Liver (tissue), 9 donors: Measurements from ENCODE around the gene FRS3. TPM values are rescaled to one million over a fixed set of nuclear protein-coding genes. Genes with fewer than 3 reads are reported as not detected.
"Not testable (repeated sequence)": the region's sequence is repeated elsewhere in the genome, so short reads cannot be mapped to it uniquely, and the experiment has no call there.

Source experiments
- DNase-seq: peaks from one replicate; pipeline ENCODE4 v3.0.0-alpha.2; 2017; ENCODE audit warnings: low spot score
- H3K27ac ChIP-seq, 2 donors: one replicate each; pipeline ENCODE4 v1.7.0; 2013; ENCODE audit warnings: inconsistent platforms in 2 of 2, low read length in 2 of 2, control low read depth in 1 of 2, low read depth in 1 of 2, mild to moderate bottlenecking in 1 of 2
- H3K27me3 ChIP-seq, 4 donors: one replicate each; pipeline versions ENCODE4 v1.6.1 to v1.7.0; 2013; ENCODE audit warnings: low read length in 3 of 4, inconsistent platforms in 1 of 4, mild to moderate bottlenecking in 1 of 4, moderate library complexity in 1 of 4; ENCODE audit not compliant: control insufficient read depth in 4 of 4, insufficient read depth in 4 of 4
- H3K36me3 ChIP-seq, 4 donors: one replicate each; pipeline versions ENCODE4 v1.6.1 to v1.7.0; 2013; ENCODE audit warnings: low read length in 3 of 4, mild to moderate bottlenecking in 3 of 4, low read depth in 1 of 4, moderate library complexity in 1 of 4; ENCODE audit not compliant: control insufficient read depth in 4 of 4, insufficient read depth in 3 of 4
- H3K4me1 ChIP-seq, 4 donors: one replicate each; pipeline versions ENCODE4 v1.6.1 to v1.7.0; 2013; ENCODE audit warnings: low read length in 3 of 4, mild to moderate bottlenecking in 3 of 4, moderate library complexity in 1 of 4; ENCODE audit not compliant: control insufficient read depth in 4 of 4, insufficient read depth in 4 of 4
- H3K4me3 ChIP-seq, 3 donors: one replicate each; pipeline versions ENCODE4 v1.6.1 to v1.7.0; 2013; ENCODE audit warnings: low read length in 3 of 3, control low read depth in 1 of 3, low read depth in 1 of 3, mild to moderate bottlenecking in 1 of 3
- H3K9ac ChIP-seq, 2 donors: one replicate each; pipeline ENCODE4 v1.7.0; 2013; ENCODE audit warnings: low read length in 2 of 2, mild to moderate bottlenecking in 2 of 2, moderate library complexity in 2 of 2, control low read depth in 1 of 2, low read depth in 1 of 2
- H3K9me3 ChIP-seq, 4 donors: one replicate each; pipeline versions ENCODE4 v1.6.1 to v1.7.0; 2013; ENCODE audit warnings: low read length in 3 of 4; ENCODE audit not compliant: control insufficient read depth in 4 of 4
- EGR1 ChIP-seq, 2 donors: IDR thresholded peaks; 2 replicates each; pipeline ENCODE4 v1.6.1; 2016 to 2018; ENCODE audit warnings: antibody characterized with exemption in 2 of 2, low read depth in 2 of 2
- FOXA1 ChIP-seq: IDR thresholded peaks from 2 replicates; pipeline ENCODE4 v1.6.1; 2016; ENCODE audit warnings: antibody characterized with exemption
- FOXA2 ChIP-seq: IDR thresholded peaks from 2 replicates; pipeline ENCODE4 v1.6.1; 2016; ENCODE audit warnings: antibody characterized with exemption
- GABPA ChIP-seq, 2 donors: IDR thresholded peaks in 1 of 2; conservative IDR thresholded peaks in 1 of 2; 2 replicates each; pipeline ENCODE4 v1.6.1; 2016; ENCODE audit warnings: antibody characterized with exemption in 2 of 2, mild to moderate bottlenecking in 1 of 2, moderate library complexity in 1 of 2
- HNF4A ChIP-seq, 2 donors: conservative IDR thresholded peaks; 2 replicates each; pipeline ENCODE4 v1.6.1; 2016; ENCODE audit warnings: antibody characterized with exemption in 2 of 2, mild to moderate bottlenecking in 2 of 2
- HNF4G ChIP-seq: IDR thresholded peaks from 2 replicates; pipeline ENCODE4 v1.6.1; 2016; ENCODE audit warnings: antibody characterized with exemption
- JUND ChIP-seq, 2 donors: IDR thresholded peaks; 2 replicates each; pipeline ENCODE4 v1.6.1; 2016; ENCODE audit warnings: antibody characterized with exemption in 2 of 2
- NR2F2 ChIP-seq: IDR thresholded peaks from 2 replicates; pipeline ENCODE4 v1.6.1; 2016; ENCODE audit warnings: antibody characterized with exemption
- RAD21 ChIP-seq, 2 donors: IDR thresholded peaks; 2 replicates each; pipeline ENCODE4 v1.6.1; 2016; ENCODE audit warnings: antibody characterized with exemption in 2 of 2, mild to moderate bottlenecking in 2 of 2
- RXRA ChIP-seq, 2 donors: IDR thresholded peaks; 2 replicates each; pipeline ENCODE4 v1.6.1; 2017 to 2018; ENCODE audit warnings: antibody characterized with exemption in 2 of 2, mild to moderate bottlenecking in 1 of 2
- SP1 ChIP-seq: IDR thresholded peaks from 2 replicates; pipeline ENCODE4 v1.6.1; 2018; ENCODE audit warnings: antibody characterized with exemption, mild to moderate bottlenecking
- TAF1 ChIP-seq: conservative IDR thresholded peaks from 2 replicates; pipeline ENCODE4 v1.6.1; 2016; ENCODE audit warnings: antibody characterized with exemption, mild to moderate bottlenecking
- YY1 ChIP-seq: IDR thresholded peaks from 2 replicates; pipeline ENCODE4 v1.6.1; 2016; ENCODE audit warnings: antibody characterized with exemption, mild to moderate bottlenecking
- WGBS: extraction: QIAGEN DNeasy Blood & Tissue Kit; methylation state at CpG from one replicate; pipeline ENCODE4 v1.1.7; 2013; 5-methylcytosine and 5-hydroxymethylcytosine counted together
- polyA plus RNA-seq, 2 donors: library from polyadenylated mRNA; stranded (reverse) in 1 of 2; unstranded in 1 of 2; fragments of 200-250 nt in 1 of 2; fragments of >200 nt in 1 of 2; fragmentation: Nextera tagmentation in 1 of 2; extraction: Ambion mirVana in 1 of 2; gene quantifications; one replicate each; pipeline versions ENCODE4 v1.2.1 to v1.2.3, GENCODE V29; 2013 to 2015
- total RNA-seq, 2 donors: library from RNA; depleted of rRNA; stranded (reverse); fragments of >200 nt; gene quantifications; one replicate each; pipeline ENCODE4 v1.2.3, GENCODE V29; 2014
- TF ChIP-seq, protein P1 (sequence below): IDR thresholded peaks from 2 replicates; pipeline ENCODE4 v1.6.1; 2016; ENCODE audit warnings: antibody characterized with exemption, mild to moderate bottlenecking
- TF ChIP-seq, protein P2 (sequence below): IDR thresholded peaks from 2 replicates; pipeline ENCODE4 v1.6.1; 2016; ENCODE audit warnings: antibody characterized with exemption
- TF ChIP-seq, protein P3 (sequence below): IDR thresholded peaks from 2 replicates; pipeline ENCODE4 v1.6.1; 2016; ENCODE audit warnings: antibody characterized with exemption
- TF ChIP-seq, protein P4 (sequence below): IDR thresholded peaks from 2 replicates; pipeline ENCODE4 v1.6.1; 2016; ENCODE audit warnings: antibody characterized with exemption
- TF ChIP-seq, protein P5 (sequence below): fragments of 150-350 bp; IDR thresholded peaks from 2 replicates; pipeline ENCODE4 v1.5.1; 2017; ENCODE audit warnings: improper control_type of control experiment, low read depth, low read length; ENCODE audit not compliant: missing input control
- donor health status: healthy.
- donor health status: healthy.
- donor health status: healthy.
- donor health status: healthy.
- donor health status: healthy.

The FRS3 gene
- total and polyA plus RNA-seq, 4 donors, result 0.42 to 1.6 (median 1.3) TPM

GRCh38 chr6:41813956-41814355 is 34.3 kb upstream of the FRS3 start (continued):
- TF ChIP-seq, protein P1, sequence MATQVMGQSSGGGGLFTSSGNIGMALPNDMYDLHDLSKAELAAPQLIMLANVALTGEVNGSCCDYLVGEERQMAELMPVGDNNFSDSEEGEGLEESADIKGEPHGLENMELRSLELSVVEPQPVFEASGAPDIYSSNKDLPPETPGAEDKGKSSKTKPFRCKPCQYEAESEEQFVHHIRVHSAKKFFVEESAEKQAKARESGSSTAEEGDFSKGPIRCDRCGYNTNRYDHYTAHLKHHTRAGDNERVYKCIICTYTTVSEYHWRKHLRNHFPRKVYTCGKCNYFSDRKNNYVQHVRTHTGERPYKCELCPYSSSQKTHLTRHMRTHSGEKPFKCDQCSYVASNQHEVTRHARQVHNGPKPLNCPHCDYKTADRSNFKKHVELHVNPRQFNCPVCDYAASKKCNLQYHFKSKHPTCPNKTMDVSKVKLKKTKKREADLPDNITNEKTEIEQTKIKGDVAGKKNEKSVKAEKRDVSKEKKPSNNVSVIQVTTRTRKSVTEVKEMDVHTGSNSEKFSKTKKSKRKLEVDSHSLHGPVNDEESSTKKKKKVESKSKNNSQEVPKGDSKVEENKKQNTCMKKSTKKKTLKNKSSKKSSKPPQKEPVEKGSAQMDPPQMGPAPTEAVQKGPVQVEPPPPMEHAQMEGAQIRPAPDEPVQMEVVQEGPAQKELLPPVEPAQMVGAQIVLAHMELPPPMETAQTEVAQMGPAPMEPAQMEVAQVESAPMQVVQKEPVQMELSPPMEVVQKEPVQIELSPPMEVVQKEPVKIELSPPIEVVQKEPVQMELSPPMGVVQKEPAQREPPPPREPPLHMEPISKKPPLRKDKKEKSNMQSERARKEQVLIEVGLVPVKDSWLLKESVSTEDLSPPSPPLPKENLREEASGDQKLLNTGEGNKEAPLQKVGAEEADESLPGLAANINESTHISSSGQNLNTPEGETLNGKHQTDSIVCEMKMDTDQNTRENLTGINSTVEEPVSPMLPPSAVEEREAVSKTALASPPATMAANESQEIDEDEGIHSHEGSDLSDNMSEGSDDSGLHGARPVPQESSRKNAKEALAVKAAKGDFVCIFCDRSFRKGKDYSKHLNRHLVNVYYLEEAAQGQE, result no peak
- no peak for TF ChIP-seq HNF4G
- TF ChIP-seq, protein P2, sequence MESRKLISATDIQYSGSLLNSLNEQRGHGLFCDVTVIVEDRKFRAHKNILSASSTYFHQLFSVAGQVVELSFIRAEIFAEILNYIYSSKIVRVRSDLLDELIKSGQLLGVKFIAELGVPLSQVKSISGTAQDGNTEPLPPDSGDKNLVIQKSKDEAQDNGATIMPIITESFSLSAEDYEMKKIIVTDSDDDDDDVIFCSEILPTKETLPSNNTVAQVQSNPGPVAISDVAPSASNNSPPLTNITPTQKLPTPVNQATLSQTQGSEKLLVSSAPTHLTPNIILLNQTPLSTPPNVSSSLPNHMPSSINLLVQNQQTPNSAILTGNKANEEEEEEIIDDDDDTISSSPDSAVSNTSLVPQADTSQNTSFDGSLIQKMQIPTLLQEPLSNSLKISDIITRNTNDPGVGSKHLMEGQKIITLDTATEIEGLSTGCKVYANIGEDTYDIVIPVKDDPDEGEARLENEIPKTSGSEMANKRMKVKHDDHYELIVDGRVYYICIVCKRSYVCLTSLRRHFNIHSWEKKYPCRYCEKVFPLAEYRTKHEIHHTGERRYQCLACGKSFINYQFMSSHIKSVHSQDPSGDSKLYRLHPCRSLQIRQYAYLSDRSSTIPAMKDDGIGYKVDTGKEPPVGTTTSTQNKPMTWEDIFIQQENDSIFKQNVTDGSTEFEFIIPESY, result no peak
- TF ChIP-seq GABPA (IDR thresholded peaks at IDR 0.05 in 1 of 2, conservative IDR thresholded peaks at IDR 0.05 in 1 of 2), result no peak

GRCh38 chr6:41813469-41813868 is 33.8 kb upstream of the FRS3 start:
- no peaks in the 10 kb centered on the region for H3K27me3 ChIP-seq
- H3K4me1 ChIP-seq, result no peaks in the 10 kb centered on the region
- H3K9ac ChIP-seq, result no peak overlapping the region
- no peaks in the 10 kb centered on the region for H3K36me3 ChIP-seq
- H3K4me3 ChIP-seq, result no peak overlapping the region
- TF ChIP-seq, protein P3, sequence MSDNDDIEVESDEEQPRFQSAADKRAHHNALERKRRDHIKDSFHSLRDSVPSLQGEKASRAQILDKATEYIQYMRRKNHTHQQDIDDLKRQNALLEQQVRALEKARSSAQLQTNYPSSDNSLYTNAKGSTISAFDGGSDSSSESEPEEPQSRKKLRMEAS, result no peak
- TF ChIP-seq FOXA1 (no peak), HNF4A (conservative IDR thresholded peaks at IDR 0.05) (no peak), RAD21 (IDR thresholded peaks at IDR 0.05) (no peak), SP1 (no peak), GABPA (IDR thresholded peaks at IDR 0.05 in 1 of 2, conservative IDR thresholded peaks at IDR 0.05 in 1 of 2) (no peak), HNF4G (no peak), NR2F2 (no peak), JUND (IDR thresholded peaks at IDR 0.05) (no peak), TAF1 (no peak), RXRA (IDR thresholded peaks at IDR 0.05) (no peak), FOXA2 (no peak), EGR1 (IDR thresholded peaks at IDR 0.05; ENCODE audit: low read depth in 2 of 2) (no peak), YY1 (no peak)
- TF ChIP-seq, protein P1, result no peak
- TF ChIP-seq, protein P4, sequence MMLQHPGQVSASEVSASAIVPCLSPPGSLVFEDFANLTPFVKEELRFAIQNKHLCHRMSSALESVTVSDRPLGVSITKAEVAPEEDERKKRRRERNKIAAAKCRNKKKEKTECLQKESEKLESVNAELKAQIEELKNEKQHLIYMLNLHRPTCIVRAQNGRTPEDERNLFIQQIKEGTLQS, result no peak
- TF ChIP-seq, protein P2, result no peak
- TF ChIP-seq, protein P5, sequence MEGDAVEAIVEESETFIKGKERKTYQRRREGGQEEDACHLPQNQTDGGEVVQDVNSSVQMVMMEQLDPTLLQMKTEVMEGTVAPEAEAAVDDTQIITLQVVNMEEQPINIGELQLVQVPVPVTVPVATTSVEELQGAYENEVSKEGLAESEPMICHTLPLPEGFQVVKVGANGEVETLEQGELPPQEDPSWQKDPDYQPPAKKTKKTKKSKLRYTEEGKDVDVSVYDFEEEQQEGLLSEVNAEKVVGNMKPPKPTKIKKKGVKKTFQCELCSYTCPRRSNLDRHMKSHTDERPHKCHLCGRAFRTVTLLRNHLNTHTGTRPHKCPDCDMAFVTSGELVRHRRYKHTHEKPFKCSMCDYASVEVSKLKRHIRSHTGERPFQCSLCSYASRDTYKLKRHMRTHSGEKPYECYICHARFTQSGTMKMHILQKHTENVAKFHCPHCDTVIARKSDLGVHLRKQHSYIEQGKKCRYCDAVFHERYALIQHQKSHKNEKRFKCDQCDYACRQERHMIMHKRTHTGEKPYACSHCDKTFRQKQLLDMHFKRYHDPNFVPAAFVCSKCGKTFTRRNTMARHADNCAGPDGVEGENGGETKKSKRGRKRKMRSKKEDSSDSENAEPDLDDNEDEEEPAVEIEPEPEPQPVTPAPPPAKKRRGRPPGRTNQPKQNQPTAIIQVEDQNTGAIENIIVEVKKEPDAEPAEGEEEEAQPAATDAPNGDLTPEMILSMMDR, result no peak
- DNase-seq, result no peak
- H3K27ac ChIP-seq, result no peak overlapping the region
- WGBS, result 97% methylated on average over 2 of the region's 2 CpGs
- no peaks in the 10 kb centered on the region for H3K9me3 ChIP-seq

DNA sequence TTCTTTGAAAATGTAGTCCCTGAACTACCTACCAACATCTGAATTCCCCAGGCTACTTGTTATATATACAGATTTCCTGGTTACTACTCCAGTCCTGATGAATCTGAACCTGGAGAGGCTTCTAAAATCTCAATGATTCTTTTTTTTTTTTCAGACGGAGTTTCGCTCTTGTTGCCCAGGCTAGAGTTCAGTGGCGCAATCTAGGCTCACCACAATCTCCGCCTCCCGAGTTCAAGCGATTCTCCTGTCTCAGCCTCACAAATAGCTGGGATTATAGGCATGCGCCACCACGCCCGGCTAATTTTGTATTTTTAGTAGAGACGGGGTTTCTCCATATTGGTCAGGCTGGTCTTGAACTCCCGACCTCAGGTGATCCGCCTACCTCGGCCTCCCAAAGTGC is 32.2 kb upstream of the FRS3 start:
- not testable (repeated sequence) for H3K4me3 ChIP-seq, DNase-seq, H3K9me3 ChIP-seq, H3K27ac ChIP-seq, H3K27me3 ChIP-seq, H3K36me3 ChIP-seq, H3K9ac ChIP-seq, H3K4me1 ChIP-seq
- 95% methylated on average over 13 of the region's 13 CpGs for WGBS
